K562 (cell line): ENCODE results near the gene SH3RF1. TPM values are rescaled to one million over a fixed set of nuclear protein-coding genes. Genes with fewer than 3 reads are reported as not detected.
A peak's percentile ranks its signal among the peaks of the same experiment; 100 is the strongest.

Source experiments
- ATAC-seq: fragments of 200-7000 bp; cut with Tn5 transposase; 3 replicates; pipeline ENCODE4 v1.9.1; 2020; ENCODE audit warnings: moderate library complexity
- BruUV-seq: library from RNA; stranded (reverse); fragments of 400-500 nt; replicated peaks from 2 replicates; lab custom pipeline; 2021; lab: Mats Ljungman, UMichigan
- CTCF ChIA-PET: fragments of 300-600 bp; formaldehyde crosslinking; extraction: SDS; loops from one replicate; lab custom pipeline; 2021; ENCODE audit warnings: low intra/inter-chr PET ratio; lab: Yijun Ruan, JAX
- POLR2A ChIA-PET: fragments of 300-600, 350-650 bp; sonication (Branson Sonifier 250); formaldehyde crosslinking; extraction: SDS; loops from one replicate; lab custom pipeline; 2021; ENCODE audit warnings: antibody characterized with exemption, inconsistent platforms; lab: Yijun Ruan, JAX
- DNase-seq, 4 experiments: peaks; one replicate each; pipeline versions ENCODE4 v3.0.0 to v3.0.0-alpha.2; 2011 to 2018; ENCODE audit warnings: low spot score in 3 of 4, mixed read lengths in 3 of 4; ENCODE audit errors: extremely low read depth in 1 of 4
- FAIRE-seq: peaks from 2 replicates; lab custom pipeline; 2011; peaks lifted over from hg19 to GRCh38; lab: Jason Lieb, UNC
- H2AFZ ChIP-seq: 2 replicates; pipeline ENCODE4 v1.6.0; 2011; ENCODE audit warnings: low read depth, low read length, control low read depth, inconsistent platforms
- H3K27ac ChIP-seq: fragments of 200-600 bp; 3 replicates; pipeline ENCODE4 v1.8.0; 2011; ENCODE audit warnings: low read depth, mild to moderate bottlenecking, control low read depth, inconsistent platforms, low read length, moderate library complexity, mixed read lengths; ENCODE audit errors: extremely low read depth
- H3K27me3 ChIP-seq, 2 experiments: fragments of 300-600 bp in 1 of 2; 2 replicates in 1 of 2; 3 replicates in 1 of 2; pipeline versions ENCODE4 v1.6.0 to v1.8.0; 2011; ENCODE audit warnings: inconsistent platforms in 2 of 2, low read length in 2 of 2, mild to moderate bottlenecking in 1 of 2, mixed read lengths in 1 of 2, moderate library complexity in 1 of 2; ENCODE audit not compliant: control insufficient read depth in 2 of 2, insufficient read depth in 2 of 2
- H3K36me3 ChIP-seq: fragments of 300-600 bp; 3 replicates; pipeline ENCODE4 v1.8.0; 2011; ENCODE audit warnings: mild to moderate bottlenecking, low read length, inconsistent platforms; ENCODE audit not compliant: control insufficient read depth, insufficient read depth
- H3K4me1 ChIP-seq, 2 experiments: fragments of 200-600 bp in 1 of 2; replicated peaks in 1 of 2; 2 replicates in 1 of 2; 3 replicates in 1 of 2; pipeline versions ENCODE4 v1.5.1 to v1.8.0; 2011; ENCODE audit warnings: inconsistent platforms in 2 of 2, low read length in 2 of 2, mild to moderate bottlenecking in 1 of 2, mixed read lengths in 1 of 2, moderate library complexity in 1 of 2; ENCODE audit not compliant: control insufficient read depth in 2 of 2, insufficient read depth in 2 of 2
- H3K4me2 ChIP-seq: 2 replicates; pipeline ENCODE4 v1.6.1; 2011; ENCODE audit warnings: low read length, control low read depth, inconsistent platforms, mixed read lengths; ENCODE audit not compliant: insufficient read depth
- H3K4me3 ChIP-seq: fragments of 200-600 bp; sonication (generic), shearing (Covaris generic); 2 replicates; pipeline ENCODE4 v1.5.1; 2016; ENCODE audit warnings: control low read depth, inconsistent platforms
- H3K79me2 ChIP-seq: fragments of 200-600 bp; 3 replicates; pipeline ENCODE4 v1.8.0; 2011; ENCODE audit warnings: low read length, inconsistent platforms; ENCODE audit not compliant: control insufficient read depth, insufficient read depth
- H3K9ac ChIP-seq, 2 experiments: 2 replicates each; pipeline versions ENCODE4 v1.6.0 to v1.6.1; 2011; ENCODE audit warnings: low read depth in 2 of 2, low read length in 2 of 2, control low read depth in 1 of 2, inconsistent platforms in 1 of 2, mild to moderate bottlenecking in 1 of 2, mixed read lengths in 1 of 2; ENCODE audit not compliant: insufficient read depth in 1 of 2
- H3K9me1 ChIP-seq: one replicate; pipeline ENCODE4 v1.6.0; 2011; ENCODE audit warnings: inconsistent platforms, mild to moderate bottlenecking, low read length, moderate library complexity; ENCODE audit not compliant: control insufficient read depth, insufficient read depth
- H3K9me3 ChIP-seq: replicated peaks from 2 replicates; pipeline ENCODE4 v1.5.1; 2011; ENCODE audit warnings: low read depth, low read length, inconsistent platforms; ENCODE audit not compliant: control insufficient read depth, insufficient read depth
- H4K20me1 ChIP-seq: replicated peaks from 2 replicates; pipeline ENCODE4 v1.6.1; 2011; ENCODE audit warnings: low read length, inconsistent platforms, mixed read lengths; ENCODE audit not compliant: control insufficient read depth, insufficient read depth
- ATF4 ChIP-seq: fragments of 450-650 bp; formaldehyde crosslinking; IDR thresholded peaks from 2 replicates; pipeline ENCODE4 v1.4.0; 2022; ENCODE audit warnings: mild to moderate bottlenecking, moderate library complexity
- EZH2 ChIP-seq: IDR thresholded peaks from 2 replicates; pipeline ENCODE4 v1.6.1; 2012; ENCODE audit warnings: low read depth, mild to moderate bottlenecking, inconsistent platforms, low read length, borderline replicate concordance
- FOXK2 ChIP-seq, 2 experiments: fragments of 450-650 bp; IDR thresholded peaks in 1 of 2; conservative IDR thresholded peaks in 1 of 2; 2 replicates each; pipeline ENCODE4 v1.6.1; 2016; ENCODE audit warnings: low read depth in 2 of 2, mild to moderate bottlenecking in 1 of 2
- HNRNPL ChIP-seq: fragments of 200-400 bp; formaldehyde crosslinking; IDR thresholded peaks from 2 replicates; pipeline ENCODE4 v1.6.1; 2017; ENCODE audit warnings: low read depth, mild to moderate bottlenecking, low read length
- KAT7 ChIP-seq: sonication (generic); formaldehyde crosslinking; IDR thresholded peaks from 2 replicates; pipeline ENCODE4 v1.8.0; 2022; ENCODE audit warnings: missing genetic modification reagents, mild to moderate bottlenecking, borderline replicate concordance
- MBD2 ChIP-seq: sonication (generic); IDR thresholded peaks from 2 replicates; pipeline ENCODE4 v1.6.1; 2016; ENCODE audit warnings: low read depth, borderline replicate concordance
- MXI1 ChIP-seq: IDR thresholded peaks from 2 replicates; pipeline ENCODE4 v1.6.1; 2011; ENCODE audit warnings: low read depth, mild to moderate bottlenecking, improper control_type of control experiment, low read length
- POU5F1 ChIP-seq: fragments of 150-350 bp; IDR thresholded peaks from 2 replicates; pipeline ENCODE4 v1.6.1; 2014; ENCODE audit warnings: borderline replicate concordance, low read length, low read depth, mild to moderate bottlenecking; ENCODE audit not compliant: partially characterized antibody
- SIX5 ChIP-seq, 2 experiments: IDR thresholded peaks; 2 replicates each; pipeline ENCODE4 v1.6.1; 2011; ENCODE audit warnings: low read length in 2 of 2, borderline replicate concordance in 1 of 2, low read depth in 1 of 2, mild to moderate bottlenecking in 1 of 2, moderate library complexity in 1 of 2; ENCODE audit not compliant: insufficient read depth in 1 of 2
- STAT6 ChIP-seq: sonication (generic); formaldehyde crosslinking; IDR thresholded peaks from 2 replicates; pipeline ENCODE4 v1.8.1; 2023; ENCODE audit warnings: mild to moderate bottlenecking, missing genetic modification reagents
- SUPT5H ChIP-seq: fragments of 450-650 bp; IDR thresholded peaks from 2 replicates; pipeline ENCODE4 v1.6.1; 2016
- TRIM28 ChIP-seq: fragments of 450-650 bp; IDR thresholded peaks from 2 replicates; pipeline ENCODE4 v1.6.1; 2017
- ZNF23 ChIP-seq: fragments of 250-450 bp; sonication (Bioruptor Pico); IDR thresholded peaks from 2 replicates; pipeline ENCODE4 v1.4.0; 2020; ENCODE audit warnings: mild to moderate bottlenecking
- ZNF277 ChIP-seq: fragments of 250-450 bp; sonication (Bioruptor Pico); IDR thresholded peaks from 2 replicates; pipeline ENCODE4 v1.8.0; 2022; ENCODE audit warnings: inconsistent platforms, mild to moderate bottlenecking, moderate library complexity, borderline replicate concordance
- ZNF655 ChIP-seq: fragments of 250-450 bp; sonication (Bioruptor Pico); IDR thresholded peaks from 2 replicates; pipeline ENCODE4 v1.5.0; 2021
- WGBS: fragments of 100-300 bp; shearing (Covaris generic); methylation state at CpG from one replicate; pipeline ENCODE4 v1.1.6; 2016; ENCODE audit warnings: low coverage, mixed read lengths; ENCODE audit not compliant: insufficient coverage; ENCODE audit errors: missing lambda C conversion rate; 5-methylcytosine and 5-hydroxymethylcytosine counted together
- in situ Hi-C: fragments of 300-500 bp; cut with MboI; formaldehyde crosslinking; loops from 4 replicates; pipeline ENCODE4 v1.15.0; 2018; ENCODE audit warnings: inconsistent platforms, mixed read lengths
- intact Hi-C: fragments of 100-400 bp; cut with micrococcal nuclease; formaldehyde crosslinking; loops from 2 replicates; pipeline ENCODE4 v1.14.2; 2022
- polyA plus RNA-seq, 8 experiments: library from polyadenylated mRNA; depleted of rRNA in 4 of 8; stranded (reverse) in 5 of 8; unstranded in 3 of 8; fragments of >200 nt; fragmentation: Nextera tagmentation in 2 of 8; fragmentation: Illumina TruSeq in 1 of 8; extraction: Ambion mirVana in 2 of 8; extraction: Trizol in 1 of 8; gene quantifications; 2 replicates each; pipeline versions ENCODE4 v1.2.1 to v1.2.3, GENCODE V29; 2011 to 2014; ENCODE audit warnings: inconsistent platforms in 1 of 8, missing spikeins in 1 of 8
- total RNA-seq, 7 experiments: library from RNA; depleted of rRNA in 6 of 7; stranded (reverse); fragments of >200 nt in 6 of 7; fragmentation: Illumina TruSeq in 2 of 7; extraction: Trizol in 2 of 7; gene quantifications; 2 replicates each; pipeline versions ENCODE4 v1.2.1 to v1.2.3, GENCODE V29; 2011 to 2021; ENCODE audit warnings: low replicate concordance in 1 of 7

The SH3RF1 gene
- total and polyA plus RNA-seq, 9 of the 15 experiments (the other 6 are each of a cell fraction or from before 2014, with no cell fraction given): 0.04 to 0.16 (median 0.11) TPM; not detected in 6

- Histone ChIP-seq H3K9me1 (no peaks in the 10 kb centered on the region), H3K27ac (no peak overlapping the region), H3K27me3 (no peaks in the 10 kb centered on the region), H3K79me2 (no peaks in the 10 kb centered on the region), H3K9me3 (no peaks in the 10 kb centered on the region), H3K9ac (no peak overlapping the region), H2AFZ (no peak overlapping the region), H3K4me1 (no peaks in the 10 kb centered on the region), H3K4me2 (no peak overlapping the region), H3K36me3 (no peaks in the 10 kb centered on the region), H3K4me3 (no peak overlapping the region), H4K20me1 (no peaks in the 10 kb centered on the region)
- DNase-seq: peak in 1 of 4 experiments; percentile 1
- POLR2A ChIA-PET: no interaction called here
- no peak for ATAC-seq
- in situ Hi-C loops: no loop called here
- intact Hi-C loops: no loop called here
- no peak for TF ChIP-seq ZNF277 (CRISPR knock-in tag)
- TF ChIP-seq FOXK2 (conservative IDR thresholded peaks at IDR 0.05 in 1 of 2, IDR thresholded peaks at IDR 0.05 in 1 of 2; ENCODE audit: low read depth in 2 of 2): no peak
- no peak for TF ChIP-seq KAT7 (CRISPR knock-in tag)
- no peak for TF ChIP-seq SIX5 (IDR thresholded peaks at IDR 0.05; ENCODE audit: borderline replicate concordance in 1 of 2, insufficient read depth in 1 of 2, low read depth in 1 of 2, low read length in 2 of 2)
- TF ChIP-seq MBD2: no peak
- TF ChIP-seq TRIM28: no peak
- no peak for TF ChIP-seq ATF4 (CRISPR knock-in tag)
- TF ChIP-seq POU5F1: no peak
- TF ChIP-seq EZH2: no peak
- no peak for TF ChIP-seq SUPT5H
- TF ChIP-seq HNRNPL: no peak
- TF ChIP-seq ZNF655 (CRISPR knock-in tag): no peak
- no peak for TF ChIP-seq MXI1
- TF ChIP-seq STAT6: no peak
- no peak for TF ChIP-seq ZNF23 (CRISPR knock-in tag)
- FAIRE-seq: no peak
- 0% methylated on average over 12 of the region's 12 CpGs for WGBS
- no TSS peak for BruUV-seq
- CTCF ChIA-PET: interaction anchor here (0.6 kb wide), 1 partner anchor 478 kb away, joined by 4 read pairs; no protein-coding TSS in a partner anchor
Observed at GRCh38 chr4:169309326-169309967, 38.7 kb upstream of the SH3RF1 start.
